Naive B cell (primary cell): ENCODE data around the gene CDC42. TPM values are rescaled to one million over a fixed set of nuclear protein-coding genes. Genes with fewer than 3 reads are reported as not detected.
"Not testable (repeated sequence)": the region's sequence is repeated elsewhere in the genome, so short reads cannot be mapped to it uniquely, and the experiment has no call there.

ENCODE experiments used
- ATAC-seq, 2 donors: fragments of 150-1000 bp; cut with Tn5 transposase; 2 replicates each; pipeline ENCODE4 v1.10.0; 2021; ENCODE audit warnings: low read depth in 2 of 2, mild to moderate bottlenecking in 2 of 2, moderate library complexity in 2 of 2
- DNase-seq: peaks from one replicate; pipeline ENCODE4 v3.0.0; 2022
- H3K27ac Mint-ChIP-seq, 6 donors: one replicate each; pipeline ENCODE4 v1.8.0; 2020 to 2022; ENCODE audit warnings: mild to moderate bottlenecking in 6 of 6, mixed read lengths in 6 of 6, moderate library complexity in 5 of 6, inconsistent platforms in 2 of 6
- H3K27me3 Mint-ChIP-seq, 3 donors: one replicate each; pipeline ENCODE4 v1.8.0; 2021 to 2022; ENCODE audit warnings: mixed read lengths in 3 of 3, mild to moderate bottlenecking in 1 of 3
- H3K36me3 Mint-ChIP-seq, 2 donors: one replicate each; pipeline ENCODE4 v1.8.0; 2020 to 2022; ENCODE audit warnings: mixed read lengths in 2 of 2, inconsistent platforms in 1 of 2, mild to moderate bottlenecking in 1 of 2
- H3K4me1 Mint-ChIP-seq, 3 donors: one replicate each; pipeline ENCODE4 v1.8.0; 2020 to 2022; ENCODE audit warnings: mixed read lengths in 3 of 3, inconsistent platforms in 1 of 3, mild to moderate bottlenecking in 1 of 3, moderate library complexity in 1 of 3
- H3K4me3 Mint-ChIP-seq, 8 donors: one replicate each; pipeline ENCODE4 v1.8.0; 2020 to 2022; ENCODE audit warnings: mild to moderate bottlenecking in 8 of 8, mixed read lengths in 8 of 8, moderate library complexity in 8 of 8, inconsistent platforms in 2 of 8
- H3K9me3 Mint-ChIP-seq, 7 donors: one replicate each; pipeline ENCODE4 v1.8.0; 2020 to 2022; ENCODE audit warnings: mixed read lengths in 7 of 7, mild to moderate bottlenecking in 5 of 7, inconsistent platforms in 2 of 7, moderate library complexity in 1 of 7
- polyA plus RNA-seq, 6 donors: library from polyadenylated mRNA; unstranded; fragments of 300-500 nt; fragmentation: Illumina TruSeq; gene quantifications; one replicate each; pipeline ENCODE4 v1.2.3, GENCODE V29; 2021; ENCODE audit warnings: low read depth in 6 of 6

Gene CDC42
- polyA plus RNA-seq, 6 donors from 2014 or later = 165 to 491 (median 378) TPM

- H3K27me3 Mint-ChIP-seq = no peaks in the 10 kb centered on the region
- H3K4me3 Mint-ChIP-seq = peak overlapping the region; percentile 89 to 99 (median 96)
- DNase-seq (peak; percentile 39), ATAC-seq (peak; percentile 43 to 50)
- peaks cover 32 to 54% (median 40%) of the 10 kb centered on the region in 3 donors for H3K4me1 Mint-ChIP-seq
- peak overlapping the region; percentile 98 to 100 (median 99) for H3K27ac Mint-ChIP-seq
- H3K36me3 Mint-ChIP-seq = peaks cover 7 to 9% of the 10 kb centered on the region in 2 donors
- peaks cover 0 to 3% (median 1%) of the 10 kb centered on the region in 7 donors for H3K9me3 Mint-ChIP-seq
These were observed 27.8 kb upstream of the CDC42 start for GRCh38 chr1:22024485-22025367.

GRCh38 chr1:22025368-22026155, 26.9 kb upstream of the CDC42 start:
- H3K4me3 Mint-ChIP-seq = peak overlapping the region; percentile 89 to 99 (median 96)
- peaks cover 32 to 54% (median 40%) of the 10 kb centered on the region in 3 donors for H3K4me1 Mint-ChIP-seq
- DNase-seq = peak; percentile 88
- H3K27me3 Mint-ChIP-seq = no peaks in the 10 kb centered on the region
- peaks cover 0 to 3% (median 1%) of the 10 kb centered on the region in 7 donors for H3K9me3 Mint-ChIP-seq
- peak overlapping the region; percentile 98 to 100 (median 99) for H3K27ac Mint-ChIP-seq
- ATAC-seq = peak; percentile 76 to 79
- peaks cover 7 to 9% of the 10 kb centered on the region in 2 donors for H3K36me3 Mint-ChIP-seq

- DNase-seq = no peak
These were observed 25.6 kb upstream of the CDC42 start for GRCh38 chr1:22026924-22027289.

GRCh38 chr1:22030057-22030456, 22.5 kb upstream of the CDC42 start:
- ATAC-seq = no peak
- Mint-ChIP-seq H3K9me3 (peaks cover 0 to 3% (median 1%) of the 10 kb centered on the region in 7 donors), H3K27me3 (no peaks in the 10 kb centered on the region), H3K27ac (peak overlapping the region in 2 of 6 donors; percentile 22 to 50), H3K36me3 (peaks cover 7 to 9% of the 10 kb centered on the region in 2 donors), H3K4me3 (peak overlapping the region in 1 of 8 donors; percentile 21), H3K4me1 (peaks cover 25 to 45% (median 33%) of the 10 kb centered on the region in 3 donors)
- DNase-seq = no peak

More at GRCh38 chr1:22026924-22027289, 25.6 kb upstream of the CDC42 start:
- H3K4me1 Mint-ChIP-seq = peaks cover 42 to 64% (median 52%) of the 10 kb centered on the region in 3 donors
- H3K9me3 Mint-ChIP-seq = peaks cover 0 to 3% (median 1%) of the 10 kb centered on the region in 7 donors
- H3K4me3 Mint-ChIP-seq = peak overlapping the region in 6 of 8 donors; percentile 69 to 97 (median 86)
- ATAC-seq = no peak
- peak overlapping the region; percentile 28 to 100 (median 99) for H3K27ac Mint-ChIP-seq
- H3K36me3 Mint-ChIP-seq = peaks cover 7 to 9% of the 10 kb centered on the region in 2 donors
- no peaks in the 10 kb centered on the region for H3K27me3 Mint-ChIP-seq

- Mint-ChIP-seq H3K9me3 (peaks cover 0 to 3% (median 1%) of the 10 kb centered on the region in 7 donors), H3K4me1 (peaks cover 25 to 45% (median 32%) of the 10 kb centered on the region in 3 donors), H3K27ac (peak overlapping the region in 2 of 6 donors; percentile 15 to 22), H3K36me3 (peaks cover 6 to 8% of the 10 kb centered on the region in 2 donors), H3K27me3 (no peaks in the 10 kb centered on the region), H3K4me3 (no peak overlapping the region)
- ATAC-seq (no peak), DNase-seq (no peak)
These were observed 22.0 kb upstream of the CDC42 start for GRCh38 chr1:22030473-22030872.

- Mint-ChIP-seq H3K4me3 (peak overlapping the region; percentile 36 to 82 (median 56)), H3K4me1 (peaks cover 17 to 38% (median 24%) of the 10 kb centered on the region in 3 donors), H3K9me3 (no peaks in the 10 kb centered on the region), H3K36me3 (no peaks in the 10 kb centered on the region), H3K27me3 (no peaks in the 10 kb centered on the region), H3K27ac (peak overlapping the region in 5 of 6 donors; percentile 32 to 93 (median 80))
- no peak for DNase-seq
- peak; percentile 47 to 54 for ATAC-seq
These were observed 21.1 kb upstream of the CDC42 start for GRCh38 chr1:22031214-22031962.

GRCh38 chr1:22034834-22035233, 17.7 kb upstream of the CDC42 start:
- not testable (repeated sequence) for H3K4me3 Mint-ChIP-seq, H3K27me3 Mint-ChIP-seq, H3K27ac Mint-ChIP-seq, H3K36me3 Mint-ChIP-seq, H3K9me3 Mint-ChIP-seq, DNase-seq, ATAC-seq
- H3K4me1 Mint-ChIP-seq = peaks cover 18 to 45% (median 25%) of the 10 kb centered on the region in 3 donors

- H3K27me3 Mint-ChIP-seq = no peaks in the 10 kb centered on the region
- peaks cover 0 to under 1% (median 0%) of the 10 kb centered on the region in 7 donors for H3K9me3 Mint-ChIP-seq
- ATAC-seq = no peak
- H3K27ac Mint-ChIP-seq = peak overlapping the region in 2 of 6 donors; percentile 24 to 95
- H3K4me3 Mint-ChIP-seq = peak overlapping the region in 5 of 8 donors; percentile 6 to 73 (median 51)
- no peak for DNase-seq
- H3K36me3 Mint-ChIP-seq = no peaks in the 10 kb centered on the region
- peaks cover 20 to 49% (median 26%) of the 10 kb centered on the region in 3 donors for H3K4me1 Mint-ChIP-seq
These were observed 15.0 kb upstream of the CDC42 start for GRCh38 chr1:22037520-22037919.

- Mint-ChIP-seq H3K27ac (peak overlapping the region in 5 of 6 donors; percentile 24 to 99 (median 86)), H3K9me3 (peaks cover 0 to 3% (median 0%) of the 10 kb centered on the region in 7 donors), H3K27me3 (no peaks in the 10 kb centered on the region), H3K4me3 (peak overlapping the region in 6 of 8 donors; percentile 13 to 75 (median 44)), H3K36me3 (no peaks in the 10 kb centered on the region), H3K4me1 (peaks cover 25 to 50% (median 31%) of the 10 kb centered on the region in 3 donors)
- DNase-seq (no peak), ATAC-seq (no peak)
These were observed 14.5 kb upstream of the CDC42 start for GRCh38 chr1:22038036-22038435.

GRCh38 chr1:22039594-22040285, 12.8 kb upstream of the CDC42 start:
- Mint-ChIP-seq H3K27me3 (no peaks in the 10 kb centered on the region), H3K4me3 (peak overlapping the region; percentile 73 to 92 (median 85)), H3K4me1 (peaks cover 30 to 56% (median 38%) of the 10 kb centered on the region in 3 donors), H3K27ac (peak overlapping the region; percentile 94 to 99 (median 97)), H3K9me3 (peaks cover 0 to 3% (median 0%) of the 10 kb centered on the region in 7 donors), H3K36me3 (no peaks in the 10 kb centered on the region)
- DNase-seq = peak; percentile 94
- peak; percentile 97 for ATAC-seq

GRCh38 chr1:22040286-22040623, 12.3 kb upstream of the CDC42 start:
- Mint-ChIP-seq H3K4me3 (peak overlapping the region; percentile 73 to 92 (median 85)), H3K27me3 (no peaks in the 10 kb centered on the region), H3K9me3 (peaks cover 0 to 3% (median under 1%) of the 10 kb centered on the region in 7 donors), H3K27ac (peak overlapping the region; percentile 94 to 99 (median 97)), H3K4me1 (peaks cover 35 to 60% (median 43%) of the 10 kb centered on the region in 3 donors), H3K36me3 (peaks cover 0 to 4% of the 10 kb centered on the region in 2 donors)
- ATAC-seq (no peak), DNase-seq (no peak)

GRCh38 chr1:22041505-22041904, 11.0 kb upstream of the CDC42 start:
- H3K4me3 Mint-ChIP-seq = peak overlapping the region in 6 of 8 donors; percentile 3 to 77 (median 52)
- peaks cover 0 to 10% of the 10 kb centered on the region in 2 donors for H3K36me3 Mint-ChIP-seq
- peak overlapping the region; percentile 63 to 97 (median 92) for H3K27ac Mint-ChIP-seq
- DNase-seq = no peak
- peaks cover 38 to 62% (median 46%) of the 10 kb centered on the region in 3 donors for H3K4me1 Mint-ChIP-seq
- no peaks in the 10 kb centered on the region for H3K27me3 Mint-ChIP-seq
- ATAC-seq = no peak
- peaks cover 0 to 7% (median 3%) of the 10 kb centered on the region in 7 donors for H3K9me3 Mint-ChIP-seq
